Measurements from ENCODE around the gene TRUB1. TPM values are rescaled to one million over a fixed set of nuclear protein-coding genes. Genes with fewer than 3 reads are reported as not detected.

Gene TRUB1
- total and polyA plus RNA-seq, 2 donors (not counting 1 experiment from before 2014, with no cell fraction given) = 19.6 to 38.5 TPM

DNA sequence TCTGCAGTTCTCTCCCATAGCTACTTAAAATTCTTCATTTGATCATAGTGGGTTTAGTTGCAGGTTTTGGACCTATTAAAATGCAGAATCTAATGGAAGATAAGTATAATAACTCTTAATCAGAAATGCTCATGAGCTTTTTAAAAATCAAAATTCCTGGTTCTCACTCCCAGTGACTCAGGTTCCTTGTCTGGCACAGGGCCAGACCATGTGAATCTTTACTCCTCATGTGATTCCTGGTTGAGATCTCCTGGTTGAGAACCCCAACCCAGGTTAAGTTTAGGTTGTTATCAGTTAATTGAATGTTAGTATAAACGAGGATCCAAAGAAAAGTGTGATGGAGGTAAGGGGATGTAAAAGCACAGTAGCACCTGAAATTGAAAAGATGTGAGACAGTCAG, 17.5 kb upstream of the TRUB1 start:
- Histone ChIP-seq H3K36me3 (ENCODE audit: control insufficient read depth, insufficient read depth, low read length) (no peaks in the 10 kb centered on the region), H4K20me1 (ENCODE audit: control insufficient read depth, extremely low read depth, insufficient read depth, low read length) (no peaks in the 10 kb centered on the region), H3K27me3 (ENCODE audit: control insufficient read depth, insufficient read depth, low read length) (no peaks in the 10 kb centered on the region), H3K9me3 (ENCODE audit: control insufficient read depth, insufficient read depth, low read depth, low read length) (no peaks in the 10 kb centered on the region), H3K4me3 (replicated peaks in 1 of 4; ENCODE audit: control extremely low read depth in 1 of 4, insufficient read depth in 1 of 4, low read depth in 3 of 4, low read length in 4 of 4) (no peak overlapping the region), H3K79me2 (ENCODE audit: control insufficient read depth, insufficient read depth, low read length) (no peaks in the 10 kb centered on the region), H2AFZ (ENCODE audit: low read length) (no peak overlapping the region), H3K9ac (ENCODE audit: insufficient read depth, low read length) (no peak overlapping the region), H3K4me1 (ENCODE audit: control insufficient read depth, extremely low read depth, insufficient read depth, low read length) (no peaks in the 10 kb centered on the region), H3K4me2 (ENCODE audit: extremely low read depth, insufficient read depth, low read length) (no peak overlapping the region), H3K27ac (ENCODE audit: insufficient read depth, low read length) (no peak overlapping the region)
- TF ChIP-seq EZH2 (IDR thresholded peaks at IDR 0.05; ENCODE audit: low read length, missing control alignments) = no peak
- TF ChIP-seq, protein P1, sequence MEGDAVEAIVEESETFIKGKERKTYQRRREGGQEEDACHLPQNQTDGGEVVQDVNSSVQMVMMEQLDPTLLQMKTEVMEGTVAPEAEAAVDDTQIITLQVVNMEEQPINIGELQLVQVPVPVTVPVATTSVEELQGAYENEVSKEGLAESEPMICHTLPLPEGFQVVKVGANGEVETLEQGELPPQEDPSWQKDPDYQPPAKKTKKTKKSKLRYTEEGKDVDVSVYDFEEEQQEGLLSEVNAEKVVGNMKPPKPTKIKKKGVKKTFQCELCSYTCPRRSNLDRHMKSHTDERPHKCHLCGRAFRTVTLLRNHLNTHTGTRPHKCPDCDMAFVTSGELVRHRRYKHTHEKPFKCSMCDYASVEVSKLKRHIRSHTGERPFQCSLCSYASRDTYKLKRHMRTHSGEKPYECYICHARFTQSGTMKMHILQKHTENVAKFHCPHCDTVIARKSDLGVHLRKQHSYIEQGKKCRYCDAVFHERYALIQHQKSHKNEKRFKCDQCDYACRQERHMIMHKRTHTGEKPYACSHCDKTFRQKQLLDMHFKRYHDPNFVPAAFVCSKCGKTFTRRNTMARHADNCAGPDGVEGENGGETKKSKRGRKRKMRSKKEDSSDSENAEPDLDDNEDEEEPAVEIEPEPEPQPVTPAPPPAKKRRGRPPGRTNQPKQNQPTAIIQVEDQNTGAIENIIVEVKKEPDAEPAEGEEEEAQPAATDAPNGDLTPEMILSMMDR (conservative IDR thresholded peaks at IDR 0.05 in 1 of 2, IDR thresholded peaks at IDR 0.05 in 1 of 2; ENCODE audit: low read depth in 1 of 2, low read length in 2 of 2) = no peak
- DNase-seq (ENCODE audit: low read depth in 2 of 2) = no peak

GRCh38 chr10:114922003-114922402, 16.0 kb upstream of the TRUB1 start:
- Histone ChIP-seq H4K20me1 (ENCODE audit: control insufficient read depth, extremely low read depth, insufficient read depth, low read length) (no peaks in the 10 kb centered on the region), H3K36me3 (ENCODE audit: control insufficient read depth, insufficient read depth, low read length) (no peaks in the 10 kb centered on the region), H3K27ac (ENCODE audit: insufficient read depth, low read length) (no peak overlapping the region), H3K27me3 (ENCODE audit: control insufficient read depth, insufficient read depth, low read length) (no peaks in the 10 kb centered on the region), H3K9me3 (ENCODE audit: control insufficient read depth, insufficient read depth, low read depth, low read length) (no peaks in the 10 kb centered on the region), H3K4me3 (replicated peaks in 1 of 4; ENCODE audit: control extremely low read depth in 1 of 4, insufficient read depth in 1 of 4, low read depth in 3 of 4, low read length in 4 of 4) (no peak overlapping the region), H3K9ac (ENCODE audit: insufficient read depth, low read length) (no peak overlapping the region), H2AFZ (ENCODE audit: low read length) (no peak overlapping the region), H3K79me2 (ENCODE audit: control insufficient read depth, insufficient read depth, low read length) (no peaks in the 10 kb centered on the region), H3K4me1 (ENCODE audit: control insufficient read depth, extremely low read depth, insufficient read depth, low read length) (no peaks in the 10 kb centered on the region), H3K4me2 (ENCODE audit: extremely low read depth, insufficient read depth, low read length) (no peak overlapping the region)
- TF ChIP-seq, protein P1 (conservative IDR thresholded peaks at IDR 0.05 in 1 of 2, IDR thresholded peaks at IDR 0.05 in 1 of 2; ENCODE audit: low read depth in 1 of 2, low read length in 2 of 2) = no peak
- TF ChIP-seq EZH2 (IDR thresholded peaks at IDR 0.05; ENCODE audit: low read length, missing control alignments) = no peak
- DNase-seq (ENCODE audit: low read depth in 2 of 2) = no peak

DNA sequence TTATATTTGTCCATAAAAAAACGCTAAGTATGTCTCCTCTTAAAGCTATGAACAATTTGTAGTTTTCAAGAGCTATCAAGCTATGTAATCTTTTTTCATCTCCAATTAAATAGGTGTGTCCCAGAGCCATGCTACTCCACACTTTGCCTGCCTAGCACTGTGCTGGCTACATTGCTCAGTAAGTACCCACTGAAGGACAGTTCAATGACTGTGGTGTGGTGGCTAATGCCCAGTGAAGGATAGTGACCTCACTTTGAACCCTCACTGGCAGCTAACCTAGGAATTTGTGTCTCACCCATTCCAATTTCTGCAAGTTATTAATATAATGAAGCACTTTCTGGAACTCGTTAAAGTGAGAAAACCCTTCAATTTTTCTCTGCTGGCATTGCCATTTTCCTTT, 14.4 kb upstream of the TRUB1 start:
- Histone ChIP-seq H4K20me1 (ENCODE audit: control insufficient read depth, extremely low read depth, insufficient read depth, low read length) (no peaks in the 10 kb centered on the region), H3K4me2 (ENCODE audit: extremely low read depth, insufficient read depth, low read length) (no peak overlapping the region), H3K27me3 (ENCODE audit: control insufficient read depth, insufficient read depth, low read length) (no peaks in the 10 kb centered on the region), H2AFZ (ENCODE audit: low read length) (no peak overlapping the region), H3K4me1 (ENCODE audit: control insufficient read depth, extremely low read depth, insufficient read depth, low read length) (no peaks in the 10 kb centered on the region), H3K4me3 (replicated peaks in 1 of 4; ENCODE audit: control extremely low read depth in 1 of 4, insufficient read depth in 1 of 4, low read depth in 3 of 4, low read length in 4 of 4) (no peak overlapping the region), H3K9ac (ENCODE audit: insufficient read depth, low read length) (no peak overlapping the region), H3K79me2 (ENCODE audit: control insufficient read depth, insufficient read depth, low read length) (no peaks in the 10 kb centered on the region), H3K9me3 (ENCODE audit: control insufficient read depth, insufficient read depth, low read depth, low read length) (no peaks in the 10 kb centered on the region), H3K36me3 (ENCODE audit: control insufficient read depth, insufficient read depth, low read length) (no peaks in the 10 kb centered on the region), H3K27ac (ENCODE audit: insufficient read depth, low read length) (no peak overlapping the region)
- no peak for TF ChIP-seq EZH2 (IDR thresholded peaks at IDR 0.05; ENCODE audit: low read length, missing control alignments)
- TF ChIP-seq, protein P1 (conservative IDR thresholded peaks at IDR 0.05 in 1 of 2, IDR thresholded peaks at IDR 0.05 in 1 of 2; ENCODE audit: low read depth in 1 of 2, low read length in 2 of 2) = no peak
- DNase-seq (ENCODE audit: low read depth in 2 of 2) = no peak
